Esophagus squamous epithelium (tissue), 4 donors: Measurements from ENCODE around the gene PIAS4.

ENCODE experiments used
- CTCF ChIP-seq, 6 experiments: fragments of 450-650 bp in 4 of 6; fragments of 200-600 bp in 2 of 6; sonication (generic) in 2 of 6; IDR thresholded peaks; one replicate each; pipeline ENCODE4 v1.5.1; 2016 to 2019; ENCODE audit warnings: antibody characterized with exemption in 6 of 6, mild to moderate bottlenecking in 4 of 6, moderate library complexity in 4 of 6
- POLR2A ChIP-seq, 4 donors: fragments of 450-650 bp; IDR thresholded peaks; one replicate each; pipeline ENCODE4 v1.6.1; 2017; ENCODE audit warnings: antibody characterized with exemption in 4 of 4, mild to moderate bottlenecking in 4 of 4, moderate library complexity in 3 of 4

- TF ChIP-seq POLR2A (IDR thresholded peaks at IDR 0.05) (no peak), CTCF (IDR thresholded peaks at IDR 0.05) (no peak)
These were observed 25.8 kb downstream of the PIAS4 start for GRCh38 chr19:4033028-4033956.
